Measurements from ENCODE around the gene TMEM132E.
A peak's percentile ranks its signal among the peaks of the same experiment; 100 is the strongest.

Gene TMEM132E

DNA sequence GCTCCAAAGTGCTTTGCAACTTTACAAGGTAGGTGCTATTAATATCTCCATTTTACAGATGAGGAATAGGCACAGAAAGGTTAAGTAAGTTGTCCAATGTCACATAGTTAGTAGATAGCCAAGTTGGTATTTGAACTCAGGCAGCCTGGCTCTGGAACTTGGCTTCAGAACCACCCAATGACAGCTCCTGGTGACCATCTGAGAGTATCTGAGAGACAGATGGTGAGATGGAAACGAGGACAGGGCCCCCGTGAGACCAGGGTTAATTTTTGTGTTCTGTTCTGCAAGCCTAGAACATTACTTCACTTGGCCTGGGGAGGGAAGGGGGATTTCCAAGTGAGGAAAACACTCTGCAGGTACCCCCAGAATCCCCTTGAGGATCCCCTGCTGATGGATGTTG is 9.8 kb upstream of the TMEM132E start:
- DNase-seq: no peak

DNA sequence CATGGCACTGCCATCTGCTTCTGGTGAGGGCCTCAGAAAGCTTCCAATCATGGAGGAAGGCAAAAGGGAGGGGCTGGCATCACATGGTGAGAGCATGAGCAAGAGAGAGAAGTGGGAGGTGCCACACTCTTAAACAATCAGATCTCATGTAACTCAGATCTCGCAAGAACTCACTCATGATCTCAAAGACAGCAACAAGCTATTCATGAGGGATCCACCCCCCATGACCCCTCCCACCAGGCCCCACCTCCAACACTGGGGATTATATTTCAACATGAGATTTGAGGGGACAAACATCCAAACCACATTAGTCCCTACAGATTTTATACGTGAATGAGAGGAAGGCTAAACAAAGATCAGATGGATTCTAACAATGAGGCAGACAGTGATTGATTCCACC is 8.9 kb upstream of the TMEM132E start:
- DNase-seq: no peak

DNA sequence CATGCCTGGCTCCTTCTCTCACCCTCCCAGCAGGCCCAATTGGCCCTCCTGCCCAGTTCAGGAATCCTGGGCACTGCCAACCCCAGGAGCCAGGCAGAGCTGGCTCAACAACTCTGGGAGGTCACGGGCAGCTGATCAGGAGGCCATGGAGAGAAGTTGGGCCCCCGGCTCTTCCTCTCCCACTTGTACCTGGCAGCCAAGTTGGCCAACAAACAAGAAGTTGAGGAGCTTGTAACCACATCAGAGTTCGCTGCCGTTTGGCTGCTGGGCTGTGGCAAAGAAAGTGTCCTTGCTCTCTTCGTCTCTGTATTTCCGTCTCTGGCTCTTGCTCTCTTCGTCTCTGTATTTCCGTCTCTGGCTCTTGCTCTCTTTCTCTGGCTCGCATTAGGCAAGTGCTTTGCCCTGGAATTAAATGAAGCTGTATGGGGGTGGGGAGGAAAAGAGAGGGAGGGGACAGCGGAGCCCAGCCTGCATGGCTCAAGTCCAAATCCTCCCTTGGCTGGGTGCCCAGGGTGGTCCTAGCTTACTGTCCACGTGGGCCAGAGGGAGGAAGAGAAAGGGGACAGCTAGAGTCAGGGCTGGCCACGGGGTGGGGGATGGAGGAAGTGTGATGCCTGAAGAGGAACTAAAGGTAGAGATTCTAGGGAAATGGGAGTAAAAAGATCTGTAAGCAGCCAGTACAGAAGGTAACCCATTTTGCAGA is 7.8 kb upstream of the TMEM132E start:
- peak in 13 of 56 donors; percentile 5 to 60 (median 15) for DNase-seq

DNA sequence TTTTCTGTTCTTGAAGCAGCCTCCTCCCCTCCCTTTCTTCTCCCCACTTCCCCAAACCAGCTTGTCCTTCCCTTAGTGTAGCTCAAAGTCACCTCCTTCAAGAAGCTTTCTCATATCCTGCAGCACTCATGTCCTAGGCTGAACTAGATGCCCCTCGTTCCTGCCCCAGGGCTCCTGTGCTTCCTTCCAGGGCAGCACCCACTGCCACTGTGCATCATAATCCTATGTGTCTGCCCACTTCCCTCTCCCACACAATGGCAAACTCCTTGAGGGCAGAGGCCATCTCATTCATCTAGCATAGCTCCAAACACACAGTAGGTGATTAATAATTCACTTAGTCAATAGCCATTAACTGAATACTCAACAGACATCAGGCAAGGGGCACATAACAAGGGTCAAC is 6.9 kb upstream of the TMEM132E start:
- DNase-seq: no peak

DNA sequence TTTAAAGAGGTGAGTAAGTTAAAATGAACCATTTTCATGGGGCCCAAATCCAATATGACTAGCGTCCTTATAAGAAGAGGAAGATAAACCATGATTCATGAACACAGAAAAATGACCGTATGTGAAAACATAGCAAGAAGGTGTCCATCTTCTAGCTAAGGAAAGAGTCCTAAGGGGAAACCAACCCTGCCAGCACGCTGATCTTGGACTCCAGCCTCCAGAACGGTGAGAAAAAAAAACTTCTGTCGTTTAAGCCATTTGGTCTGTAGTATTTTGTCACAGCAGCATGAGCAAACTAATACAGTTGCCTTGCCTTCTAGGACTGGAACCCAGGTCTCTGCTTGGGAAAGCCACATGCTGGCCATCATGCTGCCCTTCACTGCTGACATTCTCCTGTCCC is 4.2 kb upstream of the TMEM132E start:
- no peak for DNase-seq

DNA sequence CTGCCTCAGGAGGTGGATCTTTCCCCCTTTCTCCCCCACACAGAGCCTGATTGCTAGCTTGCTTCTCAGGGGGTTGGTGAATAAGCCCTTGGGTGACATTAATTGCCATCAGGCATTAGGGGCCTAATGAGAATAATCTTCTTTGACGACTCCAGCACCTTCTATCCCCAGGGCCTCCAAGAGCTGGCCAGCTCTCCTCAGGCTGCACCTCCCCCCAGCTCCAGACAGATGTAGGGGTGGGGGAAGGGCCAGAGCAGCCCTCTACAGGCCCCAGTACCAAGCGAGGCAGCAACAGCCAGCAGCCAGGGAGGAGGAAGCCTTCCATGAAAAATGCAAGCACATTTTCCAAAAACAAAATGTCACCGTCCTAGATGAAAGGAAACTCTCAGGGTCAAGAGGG is 1.4 kb upstream of the TMEM132E start:
- no peak for DNase-seq

DNA sequence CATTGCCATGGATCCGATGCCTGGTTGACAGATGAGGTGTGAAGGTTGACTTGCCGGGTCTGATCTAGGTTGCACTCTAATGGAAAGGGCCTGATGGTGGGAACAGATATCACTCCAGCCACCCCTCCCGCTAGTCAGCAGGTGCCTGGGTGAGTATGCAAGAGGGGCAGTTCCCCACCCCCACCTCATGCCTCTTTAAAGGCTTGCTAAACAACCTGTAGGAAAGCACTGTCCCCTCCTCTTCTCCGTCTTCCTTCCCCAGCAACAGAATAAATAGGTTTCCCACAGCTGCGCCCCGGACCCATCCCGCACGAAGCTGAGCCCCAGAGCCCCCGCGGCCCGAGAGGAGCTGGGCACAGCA is 746 bp upstream of the TMEM132E start:
- DNase-seq: no peak

DNA sequence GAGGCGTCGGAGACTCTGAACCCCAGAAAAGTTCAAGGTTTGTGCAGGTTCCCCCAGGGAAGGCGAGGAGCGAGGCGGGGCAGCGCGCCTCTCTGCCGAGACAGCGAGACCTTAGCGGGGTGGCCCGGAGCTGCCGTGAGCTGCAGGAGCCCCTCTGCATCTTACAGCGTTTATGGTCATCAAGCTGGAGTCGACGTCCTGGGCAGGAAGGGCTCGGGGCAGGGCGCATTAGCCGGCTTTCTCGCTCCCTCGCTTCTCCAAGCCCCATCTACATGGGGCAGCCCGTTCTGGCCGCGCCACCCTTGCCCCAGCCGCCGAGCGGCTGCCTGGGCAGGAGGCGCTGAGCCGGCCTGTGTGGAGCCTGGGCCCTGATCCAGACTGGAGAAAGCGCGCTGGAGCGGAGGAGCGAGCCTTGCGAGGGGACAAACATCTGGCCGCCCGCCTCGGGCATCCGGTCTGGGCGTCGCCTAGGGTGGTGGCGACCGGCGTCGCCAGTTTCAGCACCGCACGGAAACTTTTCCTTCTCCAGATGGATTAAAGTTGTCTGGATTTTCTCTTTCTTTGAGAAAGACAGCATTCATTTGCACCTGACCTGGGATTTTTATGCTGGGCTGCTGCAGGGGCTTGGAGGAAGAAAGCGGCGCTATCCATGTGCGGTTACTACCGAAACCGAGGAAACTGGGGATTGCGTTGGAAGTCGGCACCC is 750 bp downstream of the TMEM132E start:
- DNase-seq: peak in 26 of 56 donors; percentile 11 to 56 (median 22)

DNA sequence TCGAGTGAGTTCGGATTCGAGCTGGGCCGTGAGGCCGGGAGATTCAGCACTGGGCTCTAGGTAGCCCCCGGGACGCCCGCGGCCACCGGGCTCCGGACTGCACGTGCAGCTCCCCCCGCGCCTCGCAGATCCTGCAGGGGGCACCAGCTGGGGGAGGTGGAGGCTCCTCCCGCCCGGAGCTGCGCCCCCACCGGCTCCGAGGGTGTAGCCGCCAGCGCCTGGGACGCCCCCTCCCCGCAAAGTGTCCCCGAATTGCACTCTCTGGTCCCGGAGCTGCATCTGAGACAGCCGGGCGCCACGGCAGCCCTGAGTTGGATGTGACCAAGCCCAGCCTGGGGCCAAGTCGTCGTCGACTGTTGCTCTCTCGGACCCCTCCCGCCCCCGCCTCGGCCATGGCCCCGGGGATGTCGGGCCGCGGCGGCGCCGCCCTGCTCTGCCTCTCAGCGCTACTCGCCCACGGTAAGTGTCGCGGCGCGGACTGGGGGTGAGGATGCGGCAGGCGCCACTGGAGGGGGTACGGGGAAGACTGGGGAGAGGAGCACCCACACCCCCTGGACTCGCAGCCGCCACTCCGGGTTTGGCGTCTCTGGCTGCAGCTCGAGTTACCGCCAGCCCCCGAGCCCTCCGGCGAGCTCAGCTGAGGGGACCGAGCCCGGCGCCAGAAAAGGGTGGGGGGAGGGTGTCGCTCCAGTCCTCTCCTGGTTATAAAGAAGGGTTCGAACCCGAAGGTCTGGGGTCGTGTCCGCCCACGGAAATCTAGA is 1.5 kb downstream of the TMEM132E start:
- DNase-seq: peak in 9 of 56 donors; percentile 11 to 42 (median 32)

DNA sequence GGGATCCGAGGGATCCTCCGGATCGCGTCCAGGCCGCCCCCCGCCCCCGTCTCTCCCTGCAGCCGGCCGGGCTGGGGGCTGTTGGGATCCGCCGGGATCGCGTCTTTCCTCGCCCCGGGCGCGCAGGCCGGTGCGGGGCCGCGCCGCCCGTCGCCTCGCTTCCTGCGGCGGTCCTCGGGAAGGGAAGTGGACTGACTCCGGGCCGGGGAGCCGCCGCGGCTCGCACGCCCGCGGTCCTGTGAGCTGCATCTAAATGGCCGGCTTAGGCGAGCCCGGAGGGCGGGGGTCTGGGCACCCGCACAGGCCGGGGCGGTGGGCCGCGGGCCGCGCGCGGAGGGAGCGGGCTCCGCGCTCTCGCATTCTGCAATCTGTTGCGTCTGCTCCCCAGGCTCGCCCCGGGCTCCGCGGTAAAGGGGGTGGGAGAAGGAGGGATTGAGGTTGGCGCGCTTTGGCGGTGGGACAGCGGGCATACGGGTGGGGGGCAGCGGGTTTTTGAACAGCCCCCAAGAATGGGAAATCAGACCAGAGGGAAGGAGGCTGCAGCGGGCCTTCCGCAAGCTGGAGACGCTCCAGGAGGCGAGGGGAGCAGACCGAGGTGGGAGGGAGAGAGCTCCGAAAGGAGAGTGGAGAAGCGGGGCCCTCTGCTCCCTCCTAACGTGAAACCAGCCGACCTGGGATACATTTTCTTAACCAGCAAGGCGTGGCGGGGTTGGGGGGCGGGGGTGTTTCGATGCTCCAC is 2.2 kb downstream of the TMEM132E start:
- DNase-seq: peak in 4 of 56 donors; percentile 19 to 46 (median 36)

DNA sequence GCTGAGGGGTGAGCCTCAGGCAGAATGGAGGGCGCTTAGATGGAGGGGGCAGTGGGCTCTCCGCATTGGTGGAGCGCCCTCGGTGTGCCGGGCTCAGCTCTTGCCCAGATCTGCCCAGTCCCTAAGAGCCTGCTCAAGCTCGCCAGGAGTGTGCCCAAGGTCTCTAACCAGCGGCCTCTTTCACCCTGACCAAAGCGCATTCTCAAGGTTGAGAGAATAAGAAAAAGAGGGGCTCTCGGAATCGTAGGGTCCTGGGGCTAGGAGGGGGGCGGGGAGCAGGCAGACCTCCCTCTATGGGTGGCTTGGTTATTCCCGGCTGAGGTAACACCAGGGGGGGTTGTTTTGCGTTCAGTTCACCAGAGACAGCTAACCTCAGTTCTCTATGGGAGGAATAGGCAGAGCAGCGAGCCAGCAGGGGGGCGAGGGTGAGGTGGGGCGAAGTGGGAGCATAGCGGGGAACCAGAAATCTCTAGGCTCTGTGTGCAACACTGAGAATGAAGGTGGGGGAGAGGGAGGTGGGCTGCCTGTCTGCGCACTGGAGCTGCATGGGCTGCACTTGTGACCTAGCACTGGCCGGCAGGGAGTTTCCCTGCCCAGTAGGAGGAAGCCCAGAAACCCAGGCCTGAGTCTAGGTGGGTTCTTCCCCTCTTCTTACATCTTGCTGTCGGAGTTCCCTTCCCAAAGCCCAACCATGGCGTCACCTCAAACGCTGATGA is 3.0 kb downstream of the TMEM132E start:
- peak in 2 of 56 donors; percentile 26 to 29 for DNase-seq

DNA sequence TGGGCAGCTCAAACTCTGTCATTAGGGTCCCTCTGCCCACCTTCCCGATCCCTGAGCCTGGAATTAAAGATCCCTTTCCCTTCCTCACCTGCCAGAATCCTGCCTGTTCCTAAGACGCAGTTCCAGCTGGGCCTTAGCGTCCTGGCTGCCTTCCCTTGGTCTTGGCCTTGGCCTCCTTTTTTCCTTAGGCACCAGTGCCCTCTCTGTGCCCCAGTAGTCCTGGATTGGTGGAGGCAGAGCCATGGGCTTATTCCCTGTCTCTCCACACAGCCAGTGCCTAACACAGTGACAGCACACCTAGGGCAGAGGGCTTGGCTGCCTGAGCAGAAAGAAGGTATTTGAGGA is 3.5 kb downstream of the TMEM132E start:
- DNase-seq: no peak

DNA sequence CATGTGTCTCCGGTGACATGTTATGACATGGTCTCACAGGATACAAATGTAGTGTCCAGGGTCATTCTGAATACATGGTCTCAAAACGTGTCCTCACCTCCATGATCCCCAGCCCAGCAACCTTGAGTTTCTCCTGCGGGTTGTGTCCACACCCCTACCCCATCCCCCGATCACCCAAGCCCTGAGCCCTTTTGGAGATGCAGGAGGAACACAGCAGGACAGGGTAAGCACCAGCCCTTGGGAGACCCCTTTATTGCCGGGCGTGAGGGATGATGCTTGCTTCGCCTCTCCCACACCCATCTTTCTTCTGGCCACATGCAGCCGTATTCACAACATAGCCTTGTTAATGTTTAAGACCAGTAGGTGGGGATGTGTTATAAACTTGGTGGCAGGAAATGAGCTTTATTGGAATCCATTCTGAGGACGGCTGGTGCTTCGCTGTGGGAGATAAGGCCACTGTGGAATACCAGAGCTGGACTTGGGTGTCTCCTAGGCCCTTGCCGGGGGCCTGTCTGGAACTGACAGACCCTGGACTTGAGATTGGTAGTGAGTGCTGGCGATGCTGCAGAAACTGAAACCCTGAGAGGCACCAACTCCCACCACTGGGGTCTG is 5.5 kb downstream of the TMEM132E start:
- DNase-seq: peak in 3 of 56 donors; percentile 6 to 19 (median 19)

DNA sequence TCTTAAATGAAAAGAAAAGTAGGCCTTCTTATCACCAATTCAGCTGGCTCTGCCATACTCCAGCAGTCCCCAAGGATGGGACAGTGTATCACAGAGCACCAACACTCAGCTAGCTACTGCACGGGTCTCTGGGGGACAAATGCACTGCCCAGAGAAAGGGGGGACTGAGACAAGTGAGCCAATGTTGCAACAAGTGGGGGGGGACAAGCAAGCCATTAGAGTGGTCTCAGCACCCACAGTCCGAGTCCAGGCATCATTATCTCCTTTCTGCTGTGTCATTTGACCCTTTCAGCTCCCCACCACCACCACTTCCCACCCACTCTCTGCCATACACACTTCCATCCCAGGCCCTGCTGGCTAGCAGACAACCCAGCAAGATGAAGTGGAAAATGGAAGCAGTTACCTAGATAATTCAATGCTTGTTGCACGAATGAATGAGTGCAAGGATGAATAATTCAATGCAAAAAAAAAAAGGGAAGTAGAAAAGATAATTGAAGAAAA is 7.0 kb downstream of the TMEM132E start:
- DNase-seq: no peak

DNA sequence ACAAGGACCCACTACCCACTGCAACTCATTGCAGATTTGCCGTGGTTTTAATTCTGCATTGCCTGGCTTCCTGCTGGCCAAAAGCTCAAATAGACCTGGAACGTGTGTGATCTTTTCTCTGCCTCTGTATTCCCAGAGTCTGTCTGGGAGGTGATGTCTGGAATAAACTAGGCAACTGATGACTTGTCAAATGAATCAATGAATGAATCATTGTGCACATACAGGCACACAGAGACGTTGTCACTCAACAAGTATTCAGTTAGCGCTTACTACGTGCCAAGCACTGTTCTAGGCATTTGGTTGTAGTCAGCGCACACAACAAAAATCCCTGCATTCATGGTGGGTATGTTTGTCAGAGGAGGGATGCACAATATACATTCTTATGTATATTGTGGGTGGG is 8.9 kb downstream of the TMEM132E start:
- no peak for DNase-seq

DNA sequence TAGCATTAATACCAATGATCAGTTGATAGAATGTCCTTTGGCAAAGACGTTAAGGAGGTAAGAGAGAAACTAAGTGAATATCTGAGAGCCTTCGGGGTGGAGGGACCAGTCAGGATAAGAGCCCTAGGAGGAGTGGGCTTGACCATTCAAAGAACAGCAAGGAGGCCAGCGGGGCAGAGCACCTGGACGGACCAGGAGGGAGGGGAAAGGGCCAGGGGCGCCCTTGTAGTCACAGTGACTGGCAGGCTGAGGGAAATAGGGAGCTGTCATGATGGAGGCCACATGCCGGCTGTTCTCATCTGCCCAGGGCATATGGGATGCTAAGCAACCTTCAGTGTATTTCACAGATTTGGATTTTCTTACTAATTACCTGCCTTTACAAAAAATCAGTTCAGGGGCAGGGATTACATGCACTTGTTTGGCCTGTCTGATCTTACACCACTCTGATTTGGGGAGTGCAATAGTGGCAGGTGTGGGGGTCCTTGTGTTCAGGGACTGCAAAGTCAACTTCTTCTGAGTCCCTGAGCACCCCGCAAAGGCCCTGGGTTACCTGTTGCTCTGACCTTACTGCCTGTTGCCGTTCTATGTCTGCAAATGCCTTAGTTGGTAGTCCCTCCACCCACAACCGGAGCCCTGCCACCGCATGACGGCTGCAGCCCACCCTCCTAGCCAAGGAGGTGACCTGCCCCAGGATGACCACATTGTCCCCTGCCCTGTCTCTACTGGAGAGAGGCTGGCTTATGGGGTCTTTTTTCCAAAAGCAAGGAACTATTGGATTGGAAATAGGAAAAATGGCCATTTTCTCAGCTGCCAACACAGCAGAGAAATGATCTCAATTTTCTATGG is 10.0 kb downstream of the TMEM132E start:
- DNase-seq: no peak

DNA sequence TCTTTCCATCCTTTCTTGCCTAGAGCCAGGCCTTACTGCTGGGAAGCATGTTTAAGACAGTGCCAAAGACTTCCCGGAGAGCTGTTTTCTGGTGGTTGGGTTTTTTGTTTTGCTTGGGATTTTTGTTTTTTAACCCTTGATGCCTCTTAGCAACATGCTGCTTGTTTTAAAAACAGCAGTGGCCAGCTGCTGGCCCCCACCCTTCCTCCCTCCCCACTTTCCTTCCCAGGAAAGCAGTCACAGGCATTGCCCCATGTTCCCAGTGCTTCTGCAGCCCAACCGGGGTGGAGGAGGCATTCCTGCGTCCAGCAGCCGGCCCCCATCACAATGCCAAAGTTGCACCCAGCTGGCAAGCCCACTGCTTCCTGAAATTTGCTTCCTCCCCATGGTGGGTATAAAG is 12.6 kb downstream of the TMEM132E start:
- DNase-seq: no peak

DNA sequence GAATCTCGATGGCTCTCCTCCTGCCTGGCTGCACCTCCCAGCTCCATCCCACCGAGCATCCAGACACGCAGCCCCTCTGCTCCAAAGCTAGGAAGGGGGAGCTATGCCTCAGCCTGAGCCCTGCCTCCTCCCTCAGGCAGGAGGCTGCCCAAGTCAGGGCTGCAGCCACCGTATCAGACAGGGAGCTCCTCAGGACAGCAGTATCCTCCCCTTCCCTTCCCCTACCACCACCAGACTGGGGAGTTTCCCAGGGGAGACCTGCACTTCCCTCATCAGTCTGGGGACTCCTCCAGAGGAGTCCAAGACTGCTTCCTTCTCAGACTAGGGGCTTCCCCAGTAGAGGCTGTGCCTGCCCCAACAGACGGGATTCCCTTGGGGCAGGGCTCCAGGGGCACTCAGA is 17.5 kb downstream of the TMEM132E start:
- no peak for DNase-seq

DNA sequence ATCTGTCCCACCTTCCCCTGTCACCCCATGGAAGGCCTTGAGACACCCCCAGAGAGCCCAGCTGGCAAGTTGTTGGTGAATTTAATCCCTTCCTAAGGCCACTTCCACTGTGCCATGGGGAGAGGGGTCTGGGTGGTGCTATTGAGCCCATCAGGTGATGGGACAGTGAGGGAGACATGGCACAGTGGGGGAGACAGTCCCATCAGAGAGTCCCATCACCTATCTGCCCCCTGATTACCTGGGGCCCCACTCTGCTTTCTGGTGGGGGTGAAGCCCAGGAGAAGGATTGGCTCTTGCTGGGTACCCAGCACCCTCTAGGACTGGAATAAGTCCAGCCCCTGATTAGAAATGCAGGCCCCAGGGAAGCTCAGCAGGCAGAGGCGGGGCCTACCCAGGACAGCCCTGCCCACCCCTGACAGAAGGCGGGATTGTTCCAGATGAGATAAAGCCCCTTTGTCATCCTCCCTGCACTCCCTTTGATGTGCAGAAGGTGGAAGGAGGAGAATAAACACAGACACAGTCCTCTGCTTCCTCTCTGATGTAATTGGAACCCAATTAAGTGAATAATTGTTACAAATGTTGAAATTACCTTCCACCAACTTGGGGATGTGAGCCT is 18.9 kb downstream of the TMEM132E start:
- DNase-seq: peak in 47 of 56 donors; percentile 8 to 86 (median 60)
